ENCODE data around the gene MT1B. TPM values are rescaled to one million over a fixed set of nuclear protein-coding genes. Genes with fewer than 3 reads are reported as not detected.

The MT1B gene
- polyA plus RNA-seq, 1 donor = not detected

DNA sequence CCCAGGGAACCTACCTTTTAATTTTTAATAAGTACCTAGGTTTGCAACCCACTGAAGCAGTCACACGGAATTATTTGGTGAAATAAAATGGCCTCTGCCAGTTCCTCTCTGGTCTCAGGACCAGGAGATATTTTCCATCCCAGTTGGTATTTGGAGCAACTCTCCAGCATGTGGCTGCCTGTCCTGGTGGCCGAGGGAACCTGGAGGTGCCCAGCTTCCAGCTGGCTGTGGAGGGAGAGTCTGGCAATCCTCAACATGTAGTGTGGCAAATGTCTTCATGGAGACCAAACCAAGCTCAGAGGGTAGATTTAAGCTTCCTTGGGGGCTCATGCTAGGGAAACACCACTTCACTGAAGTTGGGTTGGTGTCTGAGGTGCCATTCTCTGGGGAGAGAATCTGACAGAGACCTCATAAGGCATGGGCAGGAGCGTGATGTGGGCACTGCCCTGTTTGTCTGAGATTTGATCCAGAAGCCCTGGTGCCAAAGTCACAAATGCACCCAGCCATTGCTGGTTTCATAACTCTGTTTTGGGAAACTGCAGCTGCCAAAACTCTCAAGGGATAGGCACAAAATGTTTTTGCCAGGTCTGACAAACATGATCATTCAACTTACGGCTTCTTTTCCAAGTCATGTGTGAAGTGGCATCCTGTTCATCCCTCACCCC, 33.4 kb downstream of the MT1B start:
- DNase-seq = no peak

GRCh38 chr16:56686758-56687157, 35.1 kb downstream of the MT1B start:
- DNase-seq = no peak

GRCh38 chr16:56688762-56689161, 37.1 kb downstream of the MT1B start:
- no peak for DNase-seq

- DNase-seq = no peak
Measured at GRCh38 chr16:56689171-56689570, 37.5 kb downstream of the MT1B start.

- DNase-seq = no peak
Measured at GRCh38 chr16:56690420-56691122, 38.9 kb downstream of the MT1B start.

- no peak for DNase-seq
Measured at GRCh38 chr16:56691885-56692284, 40.2 kb downstream of the MT1B start.

DNA sequence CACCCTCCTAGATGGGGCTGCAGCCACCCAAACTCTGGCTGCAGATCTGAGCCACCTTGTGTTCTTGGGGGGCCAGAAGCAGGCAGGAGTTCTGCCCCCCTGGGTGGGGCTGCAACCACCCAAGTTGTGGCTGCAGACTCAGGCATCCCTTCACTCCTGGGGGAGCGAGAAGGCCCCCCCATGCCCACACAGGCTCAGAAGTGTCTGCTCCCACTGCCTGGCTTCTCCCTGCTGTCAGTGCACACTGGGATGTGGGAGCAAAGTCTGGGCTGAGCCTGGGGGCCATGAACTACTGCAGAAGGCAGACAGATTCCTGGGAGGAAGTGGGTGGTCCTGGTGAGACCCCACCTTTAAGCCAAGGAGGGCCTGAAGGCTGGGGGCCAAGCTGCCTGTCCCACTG, 43.6 kb downstream of the MT1B start:
- no peak for DNase-seq

DNA sequence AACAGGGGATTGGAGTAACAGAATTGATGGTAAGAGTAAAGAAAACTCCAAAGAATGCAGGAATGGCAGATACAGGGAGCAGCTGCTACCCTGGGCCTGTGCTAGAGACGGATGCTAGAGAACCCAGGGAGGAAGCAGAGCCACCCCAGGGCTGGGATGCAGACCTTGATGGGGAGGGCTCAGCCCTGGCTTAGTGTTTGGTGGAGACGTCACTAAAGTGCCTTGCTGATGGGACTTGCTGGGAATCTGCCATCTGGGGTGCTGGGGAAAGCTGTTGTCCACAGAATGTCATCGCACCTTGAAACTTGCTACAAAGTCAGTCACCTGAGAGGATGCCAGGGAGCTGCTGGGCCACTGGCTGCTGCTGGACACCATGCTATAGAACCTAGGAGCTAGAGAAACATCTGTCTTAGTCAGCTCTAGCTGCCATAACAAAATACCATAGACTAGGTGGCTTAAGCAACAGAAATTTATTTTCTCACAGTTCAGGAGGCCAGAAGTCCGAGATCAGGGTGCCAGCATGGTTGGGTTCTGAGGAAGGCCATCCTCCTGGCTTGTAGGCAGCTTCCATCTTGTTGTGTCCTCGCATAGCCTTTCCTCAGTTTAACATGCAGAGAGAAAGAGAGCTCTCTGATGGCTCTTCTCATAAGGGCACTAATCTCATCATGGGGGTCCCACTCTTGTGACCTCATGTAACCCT, 45.9 kb downstream of the MT1B start:
- no peak for DNase-seq

GRCh38 chr16:56700195-56700594, 48.5 kb downstream of the MT1B start:
- DNase-seq = no peak

GRCh38 chr16:56700631-56701030, 48.9 kb downstream of the MT1B start:
- DNase-seq = no peak

- no peak for DNase-seq
Measured at GRCh38 chr16:56701534-56701933, 49.8 kb downstream of the MT1B start.

Other genes with a start within 250 kb of the MT1B start
- 42.9 TPM for gene AMFR, start 226.3 kb upstream of the MT1B start, polyA plus RNA-seq (ENCODE audit: insufficient read length)
- gene NUDT21, start 200.6 kb upstream of the MT1B start, polyA plus RNA-seq (ENCODE audit: insufficient read length) = 51.2 TPM
- gene OGFOD1, start 200.3 kb upstream of the MT1B start, polyA plus RNA-seq (ENCODE audit: insufficient read length) = 36.5 TPM
- 42.9 TPM for gene BBS2, start 131.9 kb upstream of the MT1B start, polyA plus RNA-seq (ENCODE audit: insufficient read length)
- gene MT4, start 86.8 kb upstream of the MT1B start, polyA plus RNA-seq (ENCODE audit: insufficient read length) = not detected
- gene MT3, start 62.4 kb upstream of the MT1B start, polyA plus RNA-seq (ENCODE audit: insufficient read length) = 8.7 TPM
- gene MT2A, start 43.3 kb upstream of the MT1B start, polyA plus RNA-seq (ENCODE audit: insufficient read length) = 26.9 TPM
- 21.1 TPM for gene MT1E, start 26.1 kb upstream of the MT1B start, polyA plus RNA-seq (ENCODE audit: insufficient read length)
- 1.9 TPM for gene MT1M, start 19.2 kb upstream of the MT1B start, polyA plus RNA-seq (ENCODE audit: insufficient read length)
- not detected for gene MT1A, start 13.2 kb upstream of the MT1B start, polyA plus RNA-seq (ENCODE audit: insufficient read length)
- 1.4 TPM for gene MT1F, start 6.1 kb downstream of the MT1B start, polyA plus RNA-seq (ENCODE audit: insufficient read length)
- gene MT1G, start 16.2 kb downstream of the MT1B start, polyA plus RNA-seq (ENCODE audit: insufficient read length) = not detected
- not detected for gene MT1H, start 17.9 kb downstream of the MT1B start, polyA plus RNA-seq (ENCODE audit: insufficient read length)
- gene MT1X, start 30.6 kb downstream of the MT1B start, polyA plus RNA-seq (ENCODE audit: insufficient read length) = 9.9 TPM
- gene NUP93, start 78.2 kb downstream of the MT1B start, polyA plus RNA-seq (ENCODE audit: insufficient read length) = 44.2 TPM
- gene SLC12A3, start 213.3 kb downstream of the MT1B start, polyA plus RNA-seq (ENCODE audit: insufficient read length) = 0.05 TPM

All from hindlimb muscle (tissue), 1 donor.